Measurements from ENCODE around the gene HAUS7.

DNA sequence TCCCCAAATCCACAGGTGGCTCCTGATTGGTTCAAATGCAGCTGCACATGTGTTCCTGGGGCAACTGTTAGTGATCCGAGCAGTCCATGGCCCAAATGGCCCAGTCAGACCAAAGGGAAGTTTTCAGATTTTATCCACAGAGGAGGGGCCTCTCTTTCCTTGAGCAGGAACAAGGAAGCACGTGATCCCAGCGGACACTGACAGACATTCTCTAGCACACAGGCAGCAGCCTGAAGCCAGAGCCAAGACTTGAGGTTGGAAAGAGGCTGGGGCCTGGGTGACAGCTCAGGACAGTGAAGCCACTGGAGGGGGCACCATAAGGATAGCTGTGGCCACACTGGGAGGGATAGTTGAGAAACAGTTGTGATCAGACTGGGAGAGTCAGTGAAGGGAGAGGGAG is 62.6 kb downstream of the HAUS7 start:
- no peak for TF ChIP-seq EZH2 (IDR thresholded peaks at IDR 0.05; ENCODE audit: low read depth)
- TF ChIP-seq, protein P1, sequence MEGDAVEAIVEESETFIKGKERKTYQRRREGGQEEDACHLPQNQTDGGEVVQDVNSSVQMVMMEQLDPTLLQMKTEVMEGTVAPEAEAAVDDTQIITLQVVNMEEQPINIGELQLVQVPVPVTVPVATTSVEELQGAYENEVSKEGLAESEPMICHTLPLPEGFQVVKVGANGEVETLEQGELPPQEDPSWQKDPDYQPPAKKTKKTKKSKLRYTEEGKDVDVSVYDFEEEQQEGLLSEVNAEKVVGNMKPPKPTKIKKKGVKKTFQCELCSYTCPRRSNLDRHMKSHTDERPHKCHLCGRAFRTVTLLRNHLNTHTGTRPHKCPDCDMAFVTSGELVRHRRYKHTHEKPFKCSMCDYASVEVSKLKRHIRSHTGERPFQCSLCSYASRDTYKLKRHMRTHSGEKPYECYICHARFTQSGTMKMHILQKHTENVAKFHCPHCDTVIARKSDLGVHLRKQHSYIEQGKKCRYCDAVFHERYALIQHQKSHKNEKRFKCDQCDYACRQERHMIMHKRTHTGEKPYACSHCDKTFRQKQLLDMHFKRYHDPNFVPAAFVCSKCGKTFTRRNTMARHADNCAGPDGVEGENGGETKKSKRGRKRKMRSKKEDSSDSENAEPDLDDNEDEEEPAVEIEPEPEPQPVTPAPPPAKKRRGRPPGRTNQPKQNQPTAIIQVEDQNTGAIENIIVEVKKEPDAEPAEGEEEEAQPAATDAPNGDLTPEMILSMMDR (conservative IDR thresholded peaks at IDR 0.05): no peak
